HK-2 (cell line): ENCODE measurements around the gene TFB1M.

ENCODE experiments used
- DNase-seq: peaks from one replicate; pipeline ENCODE4 v3.0.0-alpha.2; 2018; ENCODE audit not compliant: unreplicated experiment

The TFB1M gene

DNA sequence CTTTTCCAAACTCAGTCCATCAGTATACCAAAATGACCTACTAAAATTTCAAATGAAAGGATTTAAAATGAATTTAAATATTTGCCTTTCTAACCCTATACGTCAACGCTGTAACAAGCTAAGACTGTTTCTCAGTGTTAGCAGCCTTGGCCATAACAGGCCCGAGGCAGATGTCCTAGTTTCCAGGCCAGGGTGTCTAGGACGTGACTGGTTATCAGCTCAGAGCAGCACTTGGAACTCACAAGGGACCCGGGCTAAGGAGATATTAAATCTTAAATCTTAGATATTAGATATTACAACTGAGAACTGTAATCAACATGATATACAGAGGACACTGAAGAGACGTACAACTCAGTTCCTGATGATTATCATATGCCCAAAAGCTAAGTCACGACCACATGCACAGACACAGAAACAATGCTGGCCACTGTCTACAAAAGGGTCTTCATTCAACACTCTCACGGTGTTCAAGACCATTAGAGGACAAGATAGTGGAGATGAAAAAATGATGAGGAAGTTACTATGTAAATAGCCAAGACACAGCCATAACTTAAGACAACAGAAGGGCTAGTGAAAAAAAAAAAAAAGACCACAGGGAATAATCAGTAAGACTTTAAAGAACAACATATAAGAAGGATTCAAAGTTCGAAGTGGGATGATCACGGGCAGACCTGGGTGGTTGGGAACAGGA is 50.8 kb downstream of the TFB1M start, which contains the start of gene CLDN20:
CLDN20 (plus strand) TSS at position 641 of the 691 bp plus-strand sequence. CDS start 11,707 bp downstream, outside the sequence.
- no peak for DNase-seq

DNA sequence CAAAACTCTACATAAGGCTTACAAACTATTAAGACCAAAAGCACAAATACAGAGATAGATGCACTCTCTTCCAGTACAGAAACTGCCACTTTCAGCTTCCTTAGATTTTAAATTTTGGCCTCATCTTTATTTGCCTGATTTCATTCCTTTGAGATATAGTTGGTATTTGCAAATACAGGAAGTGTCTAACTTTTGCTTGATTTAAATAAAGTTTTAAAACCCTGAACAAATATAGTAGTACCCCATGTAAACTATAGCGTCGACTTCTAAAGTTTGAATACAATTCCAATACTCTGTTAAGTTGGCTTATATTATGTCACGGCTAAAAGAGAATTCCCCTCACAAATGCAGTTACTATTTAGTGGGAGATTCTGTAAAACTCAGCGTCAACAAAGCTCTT is 51.6 kb downstream of the TFB1M start:
- no peak for DNase-seq

DNA sequence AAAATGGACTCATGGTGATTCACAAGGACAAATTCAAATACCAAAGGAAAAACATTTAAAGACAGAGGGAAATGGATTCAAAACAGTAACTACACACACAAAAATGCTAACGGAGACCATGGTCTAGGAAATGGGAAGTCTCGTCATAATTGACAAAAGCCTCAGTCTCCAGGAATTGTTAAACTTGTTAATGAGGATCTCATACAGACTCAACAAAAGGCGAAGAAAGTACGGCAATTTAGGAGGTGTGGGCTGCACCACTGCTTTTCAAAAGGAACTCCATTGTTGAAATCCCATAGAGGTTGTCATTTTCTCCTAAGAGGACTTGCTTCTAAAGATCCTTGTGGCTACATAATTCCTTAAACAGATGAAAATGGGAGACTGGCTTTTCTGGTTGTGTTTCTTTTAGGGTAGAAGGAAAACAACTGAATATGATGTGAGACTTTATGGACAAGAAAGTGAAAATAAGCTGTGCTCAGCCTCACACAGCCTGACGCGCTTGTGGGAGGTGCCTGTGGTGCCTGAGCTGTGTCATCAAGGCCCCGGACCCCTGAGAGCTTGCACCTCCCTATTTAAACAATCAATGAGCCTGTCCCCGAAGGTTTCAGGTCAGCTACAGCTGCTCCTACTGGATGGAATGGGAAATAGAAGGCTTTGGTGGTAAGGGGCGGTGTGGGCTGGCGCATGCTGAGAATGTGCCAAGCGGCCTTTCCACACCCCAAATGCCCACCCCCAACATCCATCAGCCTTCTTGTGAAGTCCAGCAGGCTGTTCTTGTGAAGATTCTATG is 53.0 kb downstream of the TFB1M start:
- DNase-seq, result no peak

DNA sequence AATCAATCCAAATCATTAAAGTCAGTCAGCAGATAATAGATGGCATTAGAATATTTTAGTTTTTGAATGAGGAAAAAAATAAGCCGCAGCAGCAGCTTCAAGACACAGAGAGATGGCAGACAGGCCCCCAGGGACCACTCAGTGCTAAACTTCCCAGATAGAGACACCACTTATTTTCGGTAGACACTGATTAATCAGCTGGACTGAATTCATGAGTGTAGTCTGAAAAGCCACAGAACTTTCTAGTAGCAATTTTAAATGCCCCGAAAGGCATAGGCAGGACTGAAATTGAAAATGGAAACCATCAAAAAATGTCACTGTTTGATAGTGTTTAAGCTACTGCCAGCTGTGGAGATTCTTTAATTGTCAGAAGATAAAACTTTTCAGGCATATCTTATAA is 53.6 kb downstream of the TFB1M start:
- DNase-seq, result no peak

DNA sequence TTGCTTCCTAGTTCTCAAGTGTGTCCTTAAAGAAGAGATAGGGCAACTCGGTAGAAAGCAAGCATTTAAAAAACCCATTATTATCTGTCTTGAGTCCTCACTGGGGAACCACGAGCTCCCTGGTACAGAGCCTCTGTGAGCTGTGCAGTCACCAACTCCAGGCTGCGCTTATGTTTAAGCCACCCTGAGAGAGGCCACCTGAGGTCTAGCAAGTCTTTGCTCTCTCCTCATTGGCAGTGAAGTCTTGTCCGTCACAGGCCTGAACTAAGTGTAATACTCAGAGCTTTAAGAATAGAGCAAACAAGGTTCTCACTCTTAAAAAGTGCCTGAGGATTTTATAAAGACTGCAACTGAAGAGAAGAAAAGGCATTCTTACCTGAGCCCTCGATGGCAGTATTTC is 54.4 kb downstream of the TFB1M start:
- DNase-seq, result no peak

DNA sequence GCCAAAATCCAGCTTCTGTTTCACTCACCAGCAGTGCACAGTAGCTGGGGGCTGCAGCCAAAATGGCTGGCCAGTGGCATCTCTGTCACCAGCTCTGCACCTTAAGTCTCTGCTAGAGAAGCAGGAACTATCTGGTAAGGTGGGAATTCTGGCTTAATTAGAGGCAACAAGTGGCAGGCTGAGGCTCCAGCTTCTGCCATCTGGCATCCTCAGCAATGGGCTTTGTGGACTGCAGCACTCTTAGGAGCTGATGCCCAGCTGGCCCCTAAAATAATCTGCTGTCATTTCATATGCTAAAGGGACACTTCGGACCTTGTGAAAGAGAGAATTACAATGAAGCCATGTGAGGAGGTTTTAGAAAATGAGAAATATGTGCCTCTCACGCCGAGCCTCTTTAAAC is 55.1 kb downstream of the TFB1M start:
- no peak for DNase-seq

DNA sequence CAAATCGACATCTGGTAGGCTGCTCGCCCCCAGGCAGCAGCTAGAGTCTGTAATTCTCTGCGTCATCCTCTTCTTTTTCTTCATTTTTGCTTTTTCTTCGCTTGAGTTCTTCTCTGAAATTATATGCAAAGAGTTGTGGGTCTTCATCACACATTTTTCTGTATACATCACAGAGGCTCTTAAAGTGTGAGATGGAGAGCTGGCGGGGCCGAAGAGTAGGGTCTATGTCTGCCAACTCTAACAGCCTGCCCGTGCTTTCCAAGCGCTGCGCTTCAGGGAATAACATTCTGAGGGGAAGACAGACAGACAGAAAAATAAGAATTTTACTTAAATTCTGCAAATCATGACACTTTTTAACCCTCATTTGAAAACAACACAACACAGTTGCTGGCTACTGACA is 56.5 kb downstream of the TFB1M start:
- DNase-seq, result no peak

DNA sequence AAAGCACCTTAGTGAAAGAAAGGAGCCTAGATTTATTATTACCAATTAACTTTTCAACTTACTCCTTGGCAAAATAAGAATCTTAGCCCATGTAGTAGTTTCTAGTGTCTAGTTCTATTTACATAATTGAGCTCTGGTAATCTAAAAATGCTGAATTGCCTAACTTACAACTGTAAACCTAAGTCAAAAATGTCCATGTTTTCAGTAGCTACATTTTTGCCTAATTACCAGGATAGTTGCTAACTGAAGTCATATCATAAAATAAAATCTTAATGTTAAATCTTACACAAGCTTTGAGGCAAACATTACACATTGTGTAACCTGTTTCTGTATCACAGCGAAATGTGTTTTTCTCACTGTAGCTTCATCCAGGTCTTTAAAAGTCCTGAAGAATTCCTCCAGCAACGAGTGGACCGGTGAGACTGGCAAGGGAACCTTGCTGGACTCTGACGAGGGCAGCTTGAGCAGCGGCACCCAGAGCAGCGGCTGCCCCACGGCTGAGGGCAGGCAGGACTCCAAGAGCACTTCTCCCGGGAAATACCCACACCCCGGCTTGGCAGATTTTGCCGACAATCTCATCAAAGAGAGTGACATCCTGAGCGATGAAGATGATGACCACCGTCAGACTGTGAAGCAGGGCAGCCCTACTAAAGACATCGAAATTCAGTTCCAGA is 58.0 kb downstream of the TFB1M start:
- DNase-seq, result no peak

DNA sequence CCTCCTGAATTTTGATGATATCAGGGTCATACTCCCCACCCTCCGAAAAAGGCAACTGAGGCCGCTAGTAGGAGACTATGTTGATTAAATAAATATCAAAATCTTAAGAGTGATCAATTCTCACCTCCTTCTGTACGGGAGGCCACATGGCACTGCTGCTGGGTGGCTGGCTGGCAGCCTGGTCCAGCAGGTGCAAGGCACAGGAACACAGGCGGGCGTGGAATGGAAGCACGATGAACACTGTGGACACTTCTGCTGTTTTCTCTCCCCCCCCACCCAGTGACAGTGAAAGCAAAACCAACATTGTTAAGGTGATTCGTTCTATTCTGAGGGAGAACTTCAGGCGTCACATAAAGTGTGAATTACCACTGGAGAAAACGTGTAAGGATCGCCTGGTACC is 60.1 kb downstream of the TFB1M start:
- DNase-seq, result no peak

DNA sequence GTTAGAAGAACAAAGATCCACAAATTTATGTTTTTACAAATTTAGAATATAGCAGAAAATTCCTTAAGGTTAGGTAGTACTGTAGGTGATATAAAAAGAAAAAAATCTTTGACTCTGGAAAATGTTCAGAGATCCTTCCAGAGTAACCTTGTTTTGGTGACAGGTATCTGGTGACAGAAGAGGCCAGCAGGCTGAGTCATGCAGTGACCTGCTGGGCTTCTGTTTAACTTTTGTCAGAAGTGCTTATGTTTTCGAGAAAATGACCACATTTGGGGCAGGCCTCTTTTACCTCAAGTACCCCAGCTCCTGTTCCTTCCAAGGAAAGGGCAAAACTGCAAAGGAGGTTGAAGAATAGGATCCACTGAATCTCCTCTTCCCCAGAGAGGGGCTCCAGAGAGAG is 60.9 kb downstream of the TFB1M start:
- DNase-seq, result no peak

DNA sequence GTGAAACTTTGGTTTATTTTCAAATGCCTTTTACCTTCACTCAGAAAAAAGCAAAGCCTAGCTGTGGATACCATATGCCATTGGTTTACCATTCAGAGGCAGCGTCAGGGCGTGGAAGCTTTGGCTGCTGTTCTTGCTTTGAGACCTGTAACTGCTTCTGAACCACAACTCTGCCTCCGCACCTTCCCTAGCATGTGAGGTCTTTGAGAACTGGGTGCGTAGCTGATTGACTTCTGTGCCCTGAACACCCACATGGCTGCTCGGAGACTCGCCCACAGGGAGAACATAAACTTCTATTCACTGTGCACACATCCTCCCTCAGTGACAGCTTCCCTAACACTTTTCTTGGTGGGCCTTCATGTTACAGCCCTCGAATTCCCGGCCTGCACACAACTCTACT is 61.7 kb downstream of the TFB1M start:
- DNase-seq, result no peak

DNA sequence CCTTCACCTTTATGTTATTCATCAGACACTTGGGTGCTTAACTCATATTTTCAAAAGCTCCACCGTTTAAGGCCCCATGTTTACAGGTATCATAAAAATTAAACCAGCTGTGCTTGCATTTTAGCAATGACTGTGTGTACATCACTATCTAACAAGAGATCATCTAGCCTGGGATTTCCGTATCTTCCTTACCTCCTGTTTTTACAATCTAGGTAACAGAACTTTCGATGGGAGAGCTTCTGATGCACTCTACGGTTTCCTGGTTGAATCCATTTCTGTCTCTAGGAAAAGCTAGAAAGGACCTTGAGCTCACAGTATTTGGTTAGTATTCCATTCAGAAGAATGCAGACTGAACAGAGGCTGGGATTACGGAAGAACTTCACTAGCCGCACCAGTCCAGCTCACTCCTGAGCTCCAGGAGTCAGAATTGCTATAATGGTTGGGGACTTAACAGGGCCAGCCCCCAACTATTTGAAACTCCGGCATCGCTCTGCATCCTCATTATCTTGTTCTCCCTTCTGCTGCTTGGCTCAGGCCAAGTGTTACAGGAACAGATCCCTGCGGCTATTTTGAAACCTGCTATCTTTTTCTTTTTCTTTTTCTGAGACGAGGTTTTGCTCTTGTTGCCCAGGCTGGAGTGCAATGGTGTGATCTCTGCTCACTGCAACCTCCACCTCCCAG is 63.4 kb downstream of the TFB1M start:
- DNase-seq, result no peak

DNA sequence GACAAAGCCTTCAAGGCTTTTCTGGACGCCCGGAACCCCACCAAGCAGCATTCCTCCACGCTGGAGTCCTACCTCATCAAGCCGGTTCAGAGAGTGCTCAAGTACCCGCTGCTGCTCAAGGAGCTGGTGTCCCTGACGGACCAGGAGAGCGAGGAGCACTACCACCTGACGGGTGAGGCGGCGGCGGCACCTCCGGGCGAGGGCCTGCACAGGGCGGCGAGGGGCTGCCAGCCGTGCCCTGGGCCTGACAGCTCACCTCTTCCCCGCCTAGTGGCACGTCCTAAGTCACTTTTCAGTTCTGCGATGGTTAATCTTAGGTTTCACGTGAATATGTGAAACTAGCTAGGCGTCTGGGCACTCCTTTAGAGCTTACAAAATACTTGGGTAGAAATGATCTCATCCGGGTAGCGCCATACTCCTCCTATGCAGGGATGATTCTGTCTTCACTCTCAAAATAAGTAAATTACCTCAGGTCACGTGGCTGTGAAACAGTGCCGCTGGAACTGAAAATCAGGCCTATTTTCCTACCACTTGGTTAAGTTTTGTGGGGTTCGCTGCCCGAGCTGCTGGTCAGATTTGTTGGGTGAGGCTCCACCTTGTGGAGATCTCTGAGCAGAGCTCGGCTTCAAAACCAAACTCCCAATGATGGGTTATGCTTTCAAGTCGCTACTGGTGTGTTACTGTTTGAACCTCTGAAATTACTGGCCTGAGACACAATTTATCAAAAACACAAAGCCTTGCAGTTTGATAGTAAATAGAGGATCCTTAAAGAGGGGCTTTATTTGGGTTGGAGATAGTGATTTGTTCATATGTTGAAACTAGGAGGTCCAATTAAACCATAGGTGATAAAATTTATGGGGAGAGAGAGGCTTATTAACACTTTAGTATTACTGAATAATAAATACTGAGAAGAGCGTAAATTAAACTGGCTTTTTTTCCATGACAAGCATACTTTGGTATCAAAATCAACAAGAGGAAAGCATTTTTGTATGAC is 66.0 kb downstream of the TFB1M start:
- DNase-seq, result no peak

DNA sequence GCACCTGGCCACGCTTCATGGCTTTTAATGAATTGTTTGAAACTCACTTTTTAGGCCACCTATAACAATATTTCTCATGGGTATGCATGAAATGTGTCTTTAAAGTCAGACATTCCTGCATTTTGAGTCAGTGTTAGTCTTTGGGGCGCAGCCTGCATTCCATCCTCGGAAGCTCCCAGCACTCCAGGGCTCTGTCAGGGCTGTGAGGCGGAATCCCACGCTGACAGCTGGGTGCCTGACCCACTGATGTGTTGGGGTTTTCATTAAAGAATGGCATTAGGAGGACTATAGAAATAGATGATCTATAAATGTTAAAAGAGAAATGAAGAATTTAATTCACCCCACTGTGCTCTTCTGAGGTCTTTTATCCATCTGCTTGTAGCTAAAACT is 66.7 kb downstream of the TFB1M start:
- DNase-seq, result no peak

DNA sequence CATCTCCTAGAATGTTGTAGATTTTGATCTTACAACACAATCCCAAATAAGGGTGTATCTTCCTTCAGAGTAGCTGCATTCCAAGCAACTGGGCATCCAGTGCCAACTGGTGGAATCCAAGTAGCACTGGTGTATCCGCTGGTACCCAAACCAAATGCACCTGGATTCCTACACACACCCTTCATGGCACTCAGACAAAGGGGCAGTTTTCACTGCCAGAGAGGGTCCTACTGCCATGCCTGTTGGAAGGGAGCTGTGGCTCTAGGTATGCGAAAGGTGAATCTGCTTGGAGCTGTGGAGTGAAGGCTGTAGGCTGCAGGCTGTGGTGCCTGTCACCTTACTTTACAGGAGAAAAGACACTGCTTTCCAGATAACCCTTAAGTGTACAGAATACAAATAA is 67.5 kb downstream of the TFB1M start:
- DNase-seq, result no peak

DNA sequence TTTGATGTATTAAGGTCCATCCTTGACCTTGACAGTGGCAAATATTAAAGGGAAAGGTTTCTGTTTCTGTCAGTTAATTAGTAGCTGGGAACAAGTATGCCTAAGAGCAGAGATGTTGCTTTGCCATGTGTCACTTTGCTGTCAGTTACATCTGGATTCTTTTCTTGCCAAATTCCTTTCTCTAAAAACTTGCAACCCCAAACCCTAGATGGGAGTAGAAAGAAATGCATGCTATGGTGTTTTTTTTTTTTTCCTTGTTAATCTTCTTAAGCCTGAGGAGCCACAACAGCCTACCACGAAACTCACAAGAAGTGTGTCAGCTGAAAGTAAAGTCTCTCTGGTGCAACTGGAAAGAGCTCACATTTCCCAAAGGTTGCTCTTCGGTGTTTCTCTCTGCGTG is 68.5 kb downstream of the TFB1M start:
- no peak for DNase-seq

DNA sequence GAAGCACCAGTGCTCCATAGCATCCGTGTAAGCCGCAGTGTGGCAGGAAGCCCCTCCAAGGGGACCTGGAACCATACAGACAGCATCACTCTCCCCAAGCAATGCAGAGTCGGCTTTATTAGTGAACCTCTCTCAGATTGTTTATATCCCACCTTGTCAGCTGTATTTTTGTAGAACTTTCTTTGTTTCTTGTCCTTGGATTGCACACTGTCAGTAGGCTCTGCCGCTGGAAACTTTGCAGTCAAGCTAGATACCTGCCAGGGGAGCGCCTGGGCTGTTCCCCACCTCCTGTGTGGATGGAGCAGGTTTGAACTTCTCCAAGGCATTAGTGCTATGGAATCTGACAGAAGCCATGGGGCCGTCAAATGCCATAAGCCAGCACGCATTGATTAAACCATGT is 69.1 kb downstream of the TFB1M start:
- DNase-seq, result no peak

DNA sequence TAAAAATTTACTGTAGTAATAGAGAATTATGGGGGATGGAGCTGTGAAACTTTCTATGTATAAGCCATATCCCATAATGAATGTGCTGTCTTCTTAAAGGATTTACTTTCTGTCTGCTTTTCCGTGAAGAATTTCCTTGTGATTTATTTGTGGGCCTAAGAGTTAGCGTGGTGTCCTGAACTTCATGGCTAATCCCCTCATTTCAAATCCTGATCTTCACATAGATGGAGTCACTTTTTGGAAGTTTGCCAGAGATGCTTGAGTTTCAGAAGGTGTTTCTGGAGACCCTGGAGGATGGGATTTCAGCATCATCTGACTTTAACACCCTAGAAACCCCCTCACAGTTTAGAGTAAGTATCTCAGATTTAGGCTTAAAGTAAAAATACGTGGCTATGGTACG is 69.8 kb downstream of the TFB1M start:
- DNase-seq, result no peak

DNA sequence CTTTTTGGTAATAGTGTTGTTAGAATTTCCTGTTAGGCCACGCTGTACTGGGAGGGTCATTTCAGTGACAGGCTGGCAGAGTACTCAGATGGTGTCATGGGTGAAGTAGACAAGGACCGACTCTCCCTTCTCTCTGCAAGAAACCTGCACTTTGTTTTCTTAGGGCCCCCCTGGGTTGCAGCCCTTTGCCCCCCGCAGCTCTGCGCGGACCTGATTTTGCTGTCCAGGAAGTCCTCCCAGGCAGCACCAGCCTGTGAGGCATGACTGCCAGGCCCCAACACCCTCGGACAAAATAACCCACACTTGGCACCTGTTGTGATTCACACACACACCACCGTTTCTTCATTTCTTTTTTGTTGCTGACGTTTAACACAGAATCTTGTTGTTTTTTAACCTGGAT is 72.3 kb downstream of the TFB1M start:
- DNase-seq, result no peak

DNA sequence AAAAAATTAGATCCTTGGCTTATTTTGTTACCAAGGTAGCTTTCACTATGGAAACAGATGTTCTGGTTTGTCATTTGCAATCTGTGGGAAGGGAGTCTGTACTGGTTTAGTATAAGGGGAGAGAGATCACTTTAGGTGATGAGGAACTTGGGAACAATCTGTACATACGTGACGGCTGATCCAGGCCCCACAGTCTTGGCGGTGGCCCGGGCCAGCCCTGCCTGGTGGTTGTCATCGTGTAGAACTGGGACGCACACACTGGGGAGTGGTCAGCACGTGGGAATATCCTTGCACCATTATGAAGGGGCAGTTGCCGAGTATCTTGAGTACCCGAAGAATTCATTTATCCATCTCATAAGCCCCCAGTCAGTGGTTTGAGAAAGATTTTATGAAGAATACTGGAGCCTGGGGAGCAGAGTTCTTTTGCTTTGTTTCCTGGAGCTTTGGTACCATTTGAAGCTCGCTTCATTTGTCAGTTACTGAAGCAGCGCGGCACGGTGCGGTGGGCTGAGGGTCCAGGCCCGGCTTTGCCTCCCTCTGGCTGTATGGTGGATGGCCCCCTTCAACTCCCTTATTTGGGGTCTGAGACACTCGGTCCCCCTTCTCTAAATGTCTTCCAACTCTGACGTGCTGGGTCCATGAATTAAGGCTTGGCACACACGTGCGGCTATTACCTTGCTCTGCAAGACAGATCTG is 73.2 kb downstream of the TFB1M start:
- DNase-seq, result no peak

DNA sequence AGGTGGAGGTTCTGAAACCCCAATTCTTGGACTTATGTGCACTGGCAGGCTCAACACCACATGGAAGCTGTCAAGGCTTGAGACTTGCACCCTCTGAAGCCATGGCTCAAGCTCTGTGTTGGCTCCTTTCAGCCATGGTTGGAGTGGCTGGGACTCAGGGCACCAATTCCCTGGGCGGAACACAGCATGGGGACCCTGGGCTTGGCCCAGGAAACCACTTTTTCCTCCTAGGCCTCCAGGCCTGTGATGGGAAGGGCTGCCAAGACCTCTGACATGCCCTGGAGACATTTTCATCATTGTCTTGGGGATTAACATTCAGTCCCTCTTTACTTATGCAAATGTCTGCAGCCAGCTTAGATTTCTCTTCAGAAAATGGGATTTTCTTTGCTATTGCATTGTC is 76.7 kb downstream of the TFB1M start:
- DNase-seq, result no peak
